Esophagus muscularis mucosa (tissue), 4 donors: ENCODE data around the gene USP6. TPM values are rescaled to one million over a fixed set of nuclear protein-coding genes. Genes with fewer than 3 reads are reported as not detected.
"Not testable (repeated sequence)": the region's sequence is repeated elsewhere in the genome, so short reads cannot be mapped to it uniquely, and the experiment has no call there.

ENCODE experiments used
- DNase-seq: peaks from one replicate; pipeline ENCODE4 v3.0.0-alpha.2; 2017; ENCODE audit errors: extremely low spot score
- H3K27ac ChIP-seq, 4 donors: fragments of 200-600 bp; sonication (generic); replicated peaks in 1 of 4; 1 replicate in 3 of 4; 2 replicates in 1 of 4; pipeline ENCODE4 v1.5.1; 2016 to 2019; ENCODE audit warnings: mild to moderate bottlenecking in 1 of 4
- H3K27me3 ChIP-seq, 4 donors: fragments of 200-600 bp; sonication (generic); one replicate each; pipeline versions ENCODE4 v1.5.1 to v1.6.0; 2016 to 2019
- H3K36me3 ChIP-seq, 4 donors: fragments of 200-600 bp; sonication (generic); one replicate each; pipeline ENCODE4 v1.5.1; 2016 to 2019
- H3K4me1 ChIP-seq, 4 donors: fragments of 200-600 bp; sonication (generic); one replicate each; pipeline ENCODE4 v1.5.1; 2016 to 2019
- H3K4me3 ChIP-seq, 4 donors: fragments of 200-600 bp; sonication (generic); 1 replicate in 2 of 4; 2 replicates in 2 of 4; pipeline ENCODE4 v1.5.1; 2016 to 2019; ENCODE audit warnings: mild to moderate bottlenecking in 4 of 4, moderate library complexity in 1 of 4
- H3K9me3 ChIP-seq, 4 donors: fragments of 200-600 bp; sonication (generic); 1 replicate in 3 of 4; 2 replicates in 1 of 4; pipeline ENCODE4 v1.5.1; 2016 to 2019
- CTCF ChIP-seq, 3 experiments: fragments of 200-600 bp in 2 of 3; fragments of 450-650 bp in 1 of 3; sonication (generic) in 2 of 3; IDR thresholded peaks; one replicate each; pipeline ENCODE4 v1.5.1; 2017 to 2019; ENCODE audit warnings: antibody characterized with exemption in 3 of 3, mild to moderate bottlenecking in 2 of 3, moderate library complexity in 1 of 3
- EP300 ChIP-seq: sonication (generic); formaldehyde crosslinking; IDR thresholded peaks from one replicate; pipeline ENCODE4 v1.6.1; 2017; ENCODE audit warnings: antibody characterized with exemption
- POLR2A ChIP-seq: fragments of 450-650 bp; IDR thresholded peaks from one replicate; pipeline ENCODE4 v1.6.1; 2017; ENCODE audit warnings: antibody characterized with exemption, moderate library complexity, mild to moderate bottlenecking, low read depth
- POLR2AphosphoS5 ChIP-seq, 2 donors: sonication (generic); formaldehyde crosslinking; IDR thresholded peaks; one replicate each; pipeline ENCODE4 v1.6.1; 2017; ENCODE audit warnings: antibody characterized with exemption in 2 of 2
- WGBS: methylation state at CpG from one replicate; pipeline ENCODE4 v1.1.5; 2018; 5-methylcytosine and 5-hydroxymethylcytosine counted together
- intact Hi-C: fragments of 100-400 bp; cut with DNase I; formaldehyde crosslinking; loops from one replicate; pipeline ENCODE4 v1.15.1; 2023
- total RNA-seq, 4 donors: library from RNA; depleted of rRNA; stranded (reverse); fragments of >200 nt; gene quantifications; one replicate each; pipeline versions ENCODE4 v1.1.0 to v1.2.1, GENCODE V29; 2016

Gene USP6
- total RNA-seq, 4 donors from 2014 or later = 0.06 to 2.9 (median 0.33) TPM; not detected in 1

GRCh38 chr17:5139458-5139732 lies 23.6 kb downstream of the USP6 start:
- Histone ChIP-seq H3K9me3 (no peaks in the 10 kb centered on the region), H3K4me3 (no peak overlapping the region), H3K27ac (no peak overlapping the region), H3K36me3 (no peaks in the 10 kb centered on the region), H3K27me3 (no peaks in the 10 kb centered on the region), H3K4me1 (no peaks in the 10 kb centered on the region)
- intact Hi-C loops = no loop called here
- peak; percentile 62 for DNase-seq
- WGBS = 82% methylated on average over 2 of the region's 5 CpGs
- TF ChIP-seq CTCF (IDR thresholded peaks at IDR 0.05) (no peak), POLR2A (no peak), EP300 (no peak), POLR2AphosphoS5 (IDR thresholded peaks at IDR 0.05) (no peak)

- H3K4me3 ChIP-seq, H3K27ac ChIP-seq, H3K9me3 ChIP-seq, intact Hi-C loops, H3K36me3 ChIP-seq, H3K4me1 ChIP-seq, H3K27me3 ChIP-seq, DNase-seq: not testable (repeated sequence)
- WGBS = 95% methylated on average over 11 of the region's 18 CpGs
Observed at GRCh38 chr17:5142877-5143276, 27.0 kb downstream of the USP6 start.

GRCh38 chr17:5146122-5146521 lies 30.3 kb downstream of the USP6 start:
- H3K4me3 ChIP-seq, DNase-seq, H3K9me3 ChIP-seq, H3K27ac ChIP-seq, H3K27me3 ChIP-seq, intact Hi-C loops, H3K4me1 ChIP-seq, H3K36me3 ChIP-seq: not testable (repeated sequence)
- WGBS = 89% methylated on average over 1 of the region's 1 CpG

GRCh38 chr17:5160702-5161101 lies 44.9 kb downstream of the USP6 start:
- H3K4me3 ChIP-seq = not testable (repeated sequence)

GRCh38 chr17:5161793-5162192 lies 46.0 kb downstream of the USP6 start:
- H3K27me3 ChIP-seq, H3K36me3 ChIP-seq, DNase-seq, intact Hi-C loops, H3K9me3 ChIP-seq, H3K4me1 ChIP-seq, H3K27ac ChIP-seq, H3K4me3 ChIP-seq: not testable (repeated sequence)
- 88% methylated on average over 3 of the region's 3 CpGs for WGBS

More at GRCh38 chr17:5160702-5161101, 44.9 kb downstream of the USP6 start:
- DNase-seq, H3K36me3 ChIP-seq, H3K27ac ChIP-seq, H3K27me3 ChIP-seq, intact Hi-C loops, H3K4me1 ChIP-seq, H3K9me3 ChIP-seq: not testable (repeated sequence)
- 88% methylated on average over 1 of the region's 1 CpG for WGBS

- Histone ChIP-seq H3K27ac (no peak overlapping the region), H3K36me3 (no peaks in the 10 kb centered on the region), H3K4me1 (no peaks in the 10 kb centered on the region), H3K27me3 (no peaks in the 10 kb centered on the region), H3K4me3 (no peak overlapping the region), H3K9me3 (no peaks in the 10 kb centered on the region)
- TF ChIP-seq CTCF (IDR thresholded peaks at IDR 0.05) (no peak), EP300 (no peak), POLR2A (no peak), POLR2AphosphoS5 (IDR thresholded peaks at IDR 0.05) (no peak)
- 72% methylated on average over 6 of the region's 6 CpGs for WGBS
- intact Hi-C loops = no loop called here
- DNase-seq = no peak
Observed at GRCh38 chr17:5164436-5164835, 48.6 kb downstream of the USP6 start.

GRCh38 chr17:5165791-5166564 lies 50.1 kb downstream of the USP6 start:
- 79% methylated on average over 6 of the region's 7 CpGs for WGBS
- H3K27me3 ChIP-seq, H3K4me1 ChIP-seq, intact Hi-C loops, DNase-seq, H3K9me3 ChIP-seq, H3K36me3 ChIP-seq, H3K27ac ChIP-seq, H3K4me3 ChIP-seq: not testable (repeated sequence)

- DNase-seq, H3K27ac ChIP-seq, H3K4me3 ChIP-seq, intact Hi-C loops, H3K4me1 ChIP-seq, H3K27me3 ChIP-seq: not testable (repeated sequence)
- Histone ChIP-seq H3K9me3 (peaks cover 10 to 68% (median 58%) of the 10 kb centered on the region in 4 donors), H3K36me3 (peaks cover 11 to 26% (median 14%) of the 10 kb centered on the region in 4 donors)
- WGBS = 93% methylated on average over 7 of the region's 7 CpGs
Observed at GRCh38 chr17:5175027-5175426, 59.2 kb downstream of the USP6 start.
